ENCODE measurements around the gene FAM221B.

DNA sequence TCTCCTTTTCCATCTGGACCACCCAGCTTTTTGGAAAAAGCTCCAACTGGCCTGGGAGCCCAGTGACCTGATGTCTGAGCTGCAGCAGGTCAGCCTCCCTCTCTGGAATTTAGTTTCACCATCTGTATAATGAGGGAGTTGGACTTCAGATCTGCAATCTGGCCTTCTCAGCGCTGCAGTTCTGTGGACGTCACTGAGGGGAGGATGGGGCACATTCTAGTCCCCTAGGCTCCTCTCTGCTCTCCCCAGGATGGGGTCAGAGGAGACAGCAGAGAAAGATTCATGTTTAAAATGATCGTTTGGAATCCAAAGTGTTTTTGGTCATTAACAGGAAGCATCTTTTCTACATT is 31.4 kb upstream of the FAM221B start:
- no peak for TF ChIP-seq POLR2A (IDR thresholded peaks at IDR 0.05)
- TF ChIP-seq POLR2AphosphoS5 (IDR thresholded peaks at IDR 0.05): no peak

All from upper lobe of left lung (tissue), 4 donors.